GM19452 (cell line): ENCODE results near the gene GALNT4.

ENCODE experiments used
- ATAC-seq: cut with Tn5 transposase; IDR thresholded peaks from one replicate; pipeline ENCODE4 v1.9.1; 2021; ENCODE audit not compliant: unreplicated experiment

GALNT4 gene

GRCh38 chr12:89537389-89537788 is 12.8 kb upstream of the GALNT4 start:
- ATAC-seq: no peak

- ATAC-seq: no peak
Measured at GRCh38 chr12:89529738-89530137, 5.1 kb upstream of the GALNT4 start.

GRCh38 chr12:89528434-89528833 is 3.8 kb upstream of the GALNT4 start:
- no peak for ATAC-seq

GRCh38 chr12:89525824-89526770 is 1.5 kb upstream of the GALNT4 start, which contains the start of gene POC1B:
Gene POC1B, minus strand, starts transcription at chr12:89526047. Its CDS starts 152 bp downstream, at chr12:89525895.
- peak; percentile 66 for ATAC-seq

- ATAC-seq: peak; percentile 25
Measured at GRCh38 chr12:89525305-89525823, 768 bp upstream of the GALNT4 start.

GRCh38 chr12:89523843-89524540 is 604 bp downstream of the GALNT4 start:
- no peak for ATAC-seq

- ATAC-seq: no peak
Measured at GRCh38 chr12:89523393-89523792, 1.2 kb downstream of the GALNT4 start.

GRCh38 chr12:89521364-89522223 is 3.0 kb downstream of the GALNT4 start:
- no peak for ATAC-seq

- no peak for ATAC-seq
Measured at GRCh38 chr12:89517720-89518119, 6.9 kb downstream of the GALNT4 start.

- ATAC-seq: no peak
Measured at GRCh38 chr12:89516633-89517032, 8.0 kb downstream of the GALNT4 start.

- ATAC-seq: peak; percentile 87
Measured at GRCh38 chr12:89514751-89515150, 9.8 kb downstream of the GALNT4 start.

GRCh38 chr12:89513544-89513943 is 11.1 kb downstream of the GALNT4 start:
- no peak for ATAC-seq

GRCh38 chr12:89507015-89507824 is 17.4 kb downstream of the GALNT4 start:
- no peak for ATAC-seq

GRCh38 chr12:89506050-89506449 is 18.5 kb downstream of the GALNT4 start:
- no peak for ATAC-seq

- ATAC-seq: no peak
Measured at GRCh38 chr12:89504560-89505346, 19.8 kb downstream of the GALNT4 start.

GRCh38 chr12:89501793-89502192 is 22.8 kb downstream of the GALNT4 start:
- ATAC-seq: no peak

GRCh38 chr12:89499857-89500256 is 24.7 kb downstream of the GALNT4 start:
- no peak for ATAC-seq

- ATAC-seq: no peak
Measured at GRCh38 chr12:89497467-89497866, 27.1 kb downstream of the GALNT4 start.

- no peak for ATAC-seq
Measured at GRCh38 chr12:89497005-89497404, 27.6 kb downstream of the GALNT4 start.
